Measurements from ENCODE around the gene DTNB.

DTNB gene

DNA sequence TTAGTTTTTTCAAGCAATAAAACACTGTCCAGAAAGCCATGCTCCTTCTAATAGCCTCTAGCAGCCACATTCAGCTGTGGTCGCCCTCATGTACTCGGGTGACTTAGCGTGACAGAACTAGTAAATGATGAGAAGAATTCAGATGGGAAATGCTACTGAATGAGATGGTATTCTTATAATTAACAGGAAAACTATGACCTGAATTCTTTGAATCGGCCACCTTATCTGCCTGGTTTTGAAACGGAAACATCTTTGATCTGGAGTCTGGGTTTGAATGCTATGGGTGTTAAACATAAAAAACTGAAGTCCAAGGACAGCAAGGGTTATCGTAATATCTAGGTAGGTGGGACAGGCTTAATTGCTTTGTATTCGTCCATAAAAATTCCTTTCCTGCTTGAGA is 192.8 kb downstream of the DTNB start:
- no peak overlapping the region for H3K27ac ChIP-seq
- no peak for DNase-seq (ENCODE audit: low read depth, low spot score)

DNA sequence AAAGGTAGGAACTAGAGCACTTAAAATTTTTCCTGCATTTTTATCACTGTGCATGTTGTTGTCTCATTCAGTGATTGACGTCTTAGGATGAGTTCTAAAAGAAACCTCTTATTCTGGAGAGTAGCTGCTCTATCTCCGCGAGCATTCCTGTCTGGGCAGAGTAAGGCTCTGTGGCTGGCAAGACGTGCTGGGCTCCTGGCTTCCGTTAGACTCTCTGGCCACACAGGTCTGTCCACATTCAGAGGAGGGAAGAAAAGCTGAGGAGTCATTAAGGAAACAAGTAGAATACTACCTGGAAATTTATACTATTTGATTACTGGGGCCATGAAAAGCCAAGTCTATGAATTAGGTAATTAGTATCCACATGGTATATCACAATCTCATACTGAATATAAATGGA is 193.6 kb downstream of the DTNB start:
- no peak overlapping the region for H3K27ac ChIP-seq
- DNase-seq (ENCODE audit: low read depth, low spot score) = no peak

DNA sequence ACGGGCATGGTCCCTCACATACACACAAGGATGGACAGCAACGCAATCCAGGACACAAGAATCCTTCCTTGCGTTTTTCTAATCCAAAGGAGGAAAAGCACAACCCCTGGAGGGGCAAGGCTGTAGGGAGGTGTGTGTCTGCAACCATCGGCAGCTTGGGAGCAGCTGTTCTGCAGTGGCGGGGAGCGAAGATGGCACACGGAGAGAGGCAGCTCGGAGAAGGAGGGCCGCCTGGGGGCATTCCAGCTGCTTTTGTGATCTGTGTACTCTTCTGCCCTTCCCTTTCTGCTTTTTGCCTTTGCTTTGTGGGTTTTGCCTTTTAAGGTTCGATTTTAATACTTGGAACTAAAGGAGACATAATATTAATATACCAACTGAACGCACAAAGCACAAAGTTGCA is 194.6 kb downstream of the DTNB start:
- H3K27ac ChIP-seq = no peak overlapping the region
- DNase-seq (ENCODE audit: low read depth, low spot score) = no peak

GRCh38 chr2:25473758-25474340 is 199.5 kb downstream of the DTNB start:
- H3K27ac ChIP-seq = no peak overlapping the region
- no peak for DNase-seq (ENCODE audit: low read depth, low spot score)

DNA sequence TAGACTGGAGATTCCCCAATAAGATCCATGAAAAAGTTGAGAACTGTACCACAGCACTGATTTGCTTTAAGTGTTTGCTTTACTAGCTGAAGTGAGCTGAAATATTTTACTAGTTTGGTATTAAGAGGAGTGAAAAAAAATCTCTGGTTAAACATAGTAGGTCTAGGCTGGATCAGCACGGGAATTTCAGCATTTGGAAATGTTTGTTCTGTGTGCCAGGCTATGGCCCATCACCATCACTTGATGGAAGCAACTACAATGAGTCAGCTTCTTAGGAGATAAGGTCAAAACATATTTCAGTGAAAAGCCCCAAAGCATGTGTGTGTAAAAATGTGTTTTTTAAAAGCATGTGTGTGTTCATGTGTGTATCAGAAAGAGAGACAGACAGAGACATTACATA is 200.2 kb downstream of the DTNB start:
- no peak overlapping the region for H3K27ac ChIP-seq
- no peak for DNase-seq (ENCODE audit: low read depth, low spot score)

- DNase-seq (ENCODE audit: low read depth, low spot score) = no peak
- H3K27ac ChIP-seq = no peak overlapping the region
These were observed 202.6 kb downstream of the DTNB start for GRCh38 chr2:25470806-25471205.

DNA sequence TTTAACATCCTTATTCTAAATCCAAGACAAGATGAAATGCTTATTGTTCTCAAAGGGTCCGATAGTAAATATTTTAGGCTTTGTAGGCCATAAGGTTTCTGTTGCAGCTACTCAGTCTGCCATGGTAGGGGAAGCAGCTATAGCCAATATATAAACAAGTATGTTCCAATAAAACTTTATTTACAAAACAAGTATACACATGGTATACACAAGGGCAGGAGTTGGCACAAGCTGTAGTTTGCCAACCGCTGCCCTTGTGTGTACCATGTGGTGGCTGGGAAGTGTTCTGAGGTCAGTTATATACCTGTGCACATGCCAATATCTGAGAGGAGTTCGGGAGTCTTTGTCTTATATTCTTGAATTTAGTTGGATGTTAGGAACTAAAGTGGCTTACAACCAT is 205.6 kb downstream of the DTNB start:
- no peak overlapping the region for H3K27ac ChIP-seq
- DNase-seq (ENCODE audit: low read depth, low spot score) = no peak

GRCh38 chr2:25462021-25462420 is 211.4 kb downstream of the DTNB start:
- H3K27ac ChIP-seq = no peak overlapping the region
- DNase-seq (ENCODE audit: low read depth, low spot score) = no peak

DNA sequence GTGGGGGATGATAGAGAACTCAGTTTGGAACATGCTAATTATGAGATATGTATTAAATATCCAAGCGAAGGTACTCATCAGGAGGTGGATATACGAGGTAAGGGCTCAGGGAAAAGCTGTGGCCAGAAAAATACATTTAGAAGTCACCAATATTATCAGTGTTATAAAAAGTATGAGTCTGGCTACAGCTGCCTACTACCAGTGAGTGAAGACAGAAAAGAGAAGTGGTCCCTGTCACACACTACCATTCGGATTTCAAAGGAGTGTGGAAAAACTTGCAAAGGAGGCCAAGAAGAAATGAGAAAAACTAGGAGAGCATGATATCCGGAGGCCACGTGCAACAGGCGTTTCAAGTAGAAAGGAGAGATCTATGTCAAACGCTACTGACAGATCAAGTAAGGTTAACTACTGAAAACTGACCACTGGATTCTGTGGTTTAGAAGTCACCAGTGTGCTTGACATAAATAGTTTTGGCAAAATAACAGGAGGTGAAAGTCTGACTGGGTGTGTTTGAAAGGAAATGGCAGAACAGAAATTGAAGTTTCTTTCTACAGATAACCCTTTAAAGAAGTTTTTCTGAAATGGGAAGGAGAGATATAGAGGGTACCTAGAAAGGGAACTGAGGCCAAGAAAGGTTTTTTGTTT is 213.0 kb downstream of the DTNB start:
- DNase-seq (ENCODE audit: low read depth, low spot score) = no peak
- no peak overlapping the region for H3K27ac ChIP-seq

- no peak for DNase-seq (ENCODE audit: low read depth, low spot score)
- H3K27ac ChIP-seq = no peak overlapping the region
These were observed 218.4 kb downstream of the DTNB start for GRCh38 chr2:25454824-25455611.

DNA sequence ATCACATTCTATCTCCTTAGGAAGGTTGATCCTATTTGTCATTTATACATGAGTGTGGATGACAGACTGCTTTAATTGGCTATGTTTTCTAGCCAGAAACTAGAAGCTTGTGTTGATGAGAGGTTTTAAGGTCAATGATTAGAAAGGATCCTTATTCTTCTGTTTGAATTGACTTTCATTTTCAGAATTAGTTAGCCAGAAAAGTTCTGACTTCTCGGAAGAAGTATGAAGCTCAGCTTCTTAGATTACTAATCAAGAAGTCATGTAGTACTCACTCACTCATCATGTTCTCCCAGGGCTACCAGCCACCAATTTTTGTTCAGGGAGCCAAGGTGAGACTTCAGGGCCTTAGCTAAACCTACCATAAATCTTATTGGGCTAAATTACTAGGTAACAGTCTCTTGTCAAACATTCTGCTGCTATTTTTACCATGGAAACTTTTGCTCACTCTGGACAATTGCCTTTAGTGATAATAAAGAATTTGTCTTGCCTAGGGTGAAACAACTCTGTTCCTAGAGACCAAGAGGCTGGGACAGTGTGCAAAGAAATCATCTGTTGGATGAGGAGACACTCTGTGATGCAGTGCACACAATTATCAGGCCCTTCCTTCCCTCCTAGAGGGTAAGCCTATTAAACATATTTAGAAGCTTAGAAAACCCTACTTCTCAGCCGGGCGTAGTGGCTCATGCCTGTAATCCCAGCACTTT is 220.0 kb downstream of the DTNB start:
- H3K27ac ChIP-seq = no peak overlapping the region

GRCh38 chr2:25448808-25449207 is 224.6 kb downstream of the DTNB start:
- H3K27ac ChIP-seq = no peak overlapping the region
- DNase-seq (ENCODE audit: low read depth, low spot score) = no peak

More for the DNA sequence above, 220.0 kb downstream of the DTNB start:
- DNase-seq (ENCODE audit: low read depth, low spot score) = no peak

GRCh38 chr2:25447018-25447417 is 226.4 kb downstream of the DTNB start:
- H3K27ac ChIP-seq = no peak overlapping the region
- no peak for DNase-seq (ENCODE audit: low read depth, low spot score)

- DNase-seq (ENCODE audit: low read depth, low spot score) = no peak
These were observed 227.3 kb downstream of the DTNB start for GRCh38 chr2:25446122-25446521.

DNA sequence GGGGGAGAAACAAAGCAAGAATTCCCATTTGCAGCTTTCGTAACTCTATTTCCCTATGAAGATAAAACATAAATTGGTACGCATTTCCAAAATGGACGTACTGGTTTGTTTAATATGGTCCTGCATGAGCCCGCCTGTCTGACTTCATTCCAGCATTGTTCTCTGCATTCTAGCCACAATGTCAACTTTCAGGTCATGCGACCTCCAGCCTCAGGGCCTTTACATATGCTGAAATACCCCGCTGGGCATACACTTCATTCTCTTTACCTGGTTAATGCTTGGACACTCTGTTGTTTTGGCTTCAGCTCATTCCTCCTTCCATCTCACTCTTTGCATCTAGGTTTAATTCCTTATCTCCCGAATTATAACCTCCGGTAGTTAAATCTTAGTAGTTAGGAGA is 227.9 kb downstream of the DTNB start:
- no peak overlapping the region for H3K27ac ChIP-seq
- no peak for DNase-seq (ENCODE audit: low read depth, low spot score)

More at GRCh38 chr2:25446122-25446521, 227.3 kb downstream of the DTNB start:
- H3K27ac ChIP-seq = no peak overlapping the region

DNA sequence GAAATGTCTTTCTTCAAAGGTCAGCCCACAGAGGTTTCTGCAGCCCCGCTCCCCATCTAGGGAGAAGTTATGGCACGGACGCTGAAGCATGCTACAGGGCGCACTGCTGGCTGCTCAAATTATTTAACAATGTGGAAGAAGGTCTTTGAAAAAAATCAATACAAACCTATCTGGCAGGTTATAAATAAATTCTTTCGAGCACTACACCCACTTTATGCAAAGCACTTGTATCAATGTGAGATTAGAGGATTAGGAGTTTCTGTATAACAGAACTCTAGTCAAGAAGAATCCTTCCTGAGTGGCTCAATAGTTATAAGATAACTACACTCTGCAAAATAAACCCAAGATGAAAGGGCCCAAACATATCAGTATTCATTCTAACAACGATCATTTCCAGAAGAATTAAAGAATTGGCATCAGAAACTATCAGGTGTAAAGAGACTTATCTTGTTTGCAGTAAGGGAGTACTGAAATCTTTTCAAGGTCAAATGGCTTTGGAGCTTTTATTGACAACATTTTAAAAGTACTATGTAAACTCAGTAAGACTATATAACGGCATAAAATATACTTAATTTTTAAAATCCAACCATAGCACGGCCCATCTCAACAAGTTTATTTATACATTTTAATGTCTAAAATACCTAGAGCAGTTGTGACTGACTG is 228.6 kb downstream of the DTNB start:
- no peak overlapping the region for H3K27ac ChIP-seq
- DNase-seq (ENCODE audit: low read depth, low spot score) = no peak

DNA sequence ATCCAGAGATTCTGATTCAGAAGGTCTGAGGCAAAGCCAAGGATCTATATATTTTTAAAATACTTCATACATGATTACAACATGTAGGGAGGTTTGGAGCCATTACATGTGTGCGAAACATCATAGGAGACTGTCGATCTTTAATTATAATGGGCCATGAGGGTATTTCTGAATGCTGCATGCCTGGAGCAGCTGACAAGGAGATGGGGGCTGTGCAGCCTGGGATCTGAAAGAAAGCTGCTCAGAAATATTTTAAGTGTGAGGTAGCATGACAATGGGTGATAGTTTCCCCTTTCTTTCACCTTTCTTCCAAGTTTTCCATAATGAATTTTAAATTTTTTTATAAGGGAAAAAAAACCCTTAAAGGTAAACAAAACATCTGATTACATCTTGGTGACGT is 229.6 kb downstream of the DTNB start:
- H3K27ac ChIP-seq = no peak overlapping the region
- DNase-seq (ENCODE audit: low read depth, low spot score) = no peak

- H3K27ac ChIP-seq = no peak overlapping the region
- DNase-seq (ENCODE audit: low read depth, low spot score) = no peak
These were observed 232.0 kb downstream of the DTNB start for GRCh38 chr2:25441353-25441752.

DNA sequence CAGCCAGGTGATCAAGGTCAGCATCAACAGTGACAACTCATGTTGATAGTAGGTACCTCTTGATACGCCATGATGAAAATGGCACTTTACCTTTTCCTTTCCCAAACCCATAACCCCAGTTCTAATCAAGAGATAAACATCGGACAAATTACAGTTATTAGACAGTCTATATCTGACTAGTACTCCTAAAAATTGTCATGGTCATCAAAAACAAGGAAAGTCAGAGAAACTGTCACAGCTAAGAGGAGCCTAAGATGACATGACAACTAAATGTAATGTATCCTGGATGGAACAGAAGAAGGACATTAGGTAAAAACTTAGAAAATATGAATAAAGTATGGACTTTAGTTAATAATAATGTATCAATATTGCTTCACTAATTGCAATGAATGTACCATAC is 234.6 kb downstream of the DTNB start:
- DNase-seq (ENCODE audit: low read depth, low spot score) = no peak
- H3K27ac ChIP-seq = no peak overlapping the region

GRCh38 chr2:25437881-25438662 is 235.3 kb downstream of the DTNB start:
- DNase-seq (ENCODE audit: low read depth, low spot score) = no peak
- H3K27ac ChIP-seq = no peak overlapping the region

Data from epithelial cell of prostate (primary cell).